HepG2 (cell line): Measurements from ENCODE around the gene WDR11. TPM values are rescaled to one million over a fixed set of nuclear protein-coding genes. Genes with fewer than 3 reads are reported as not detected.

Experiments used
- ATAC-seq: fragments of 200-7000 bp; cut with Tn5 transposase; 3 replicates; pipeline ENCODE4 v1.9.1; 2020; ENCODE audit warnings: mild to moderate bottlenecking, moderate library complexity
- BruUV-seq: library from RNA; stranded (reverse); fragments of 400-500 nt; replicated peaks from 2 replicates; lab custom pipeline; 2021; lab: Mats Ljungman, UMichigan
- CTCF ChIA-PET: fragments of 300-600 bp; formaldehyde crosslinking; extraction: SDS; loops from one replicate; lab custom pipeline; 2021; ENCODE audit warnings: low total read pairs, inconsistent platforms, low intra/inter-chr PET ratio; lab: Yijun Ruan, JAX
- POLR2A ChIA-PET: fragments of 350-600 bp; sonication (Branson Sonifier 250); formaldehyde crosslinking; loops from one replicate; lab custom pipeline; 2020; ENCODE audit warnings: antibody characterized with exemption, inconsistent platforms; lab: Yijun Ruan, JAX
- DNase-seq: peaks from one replicate; pipeline ENCODE4 v3.0.0-alpha.2; 2015; ENCODE audit warnings: low spot score
- FAIRE-seq: peaks from 3 replicates; lab custom pipeline; 2011; peaks lifted over from hg19 to GRCh38; lab: Jason Lieb, UNC
- H2AFZ ChIP-seq: one replicate; pipeline ENCODE4 v1.6.1; 2011; ENCODE audit warnings: low read length, inconsistent platforms
- H3K27ac ChIP-seq: fragments of 300-600 bp; 3 replicates; pipeline ENCODE4 v1.8.0; 2011; ENCODE audit warnings: mixed run types, mild to moderate bottlenecking, mixed read lengths, low read length, inconsistent platforms; ENCODE audit not compliant: insufficient read depth; ENCODE audit errors: extremely low read length
- H3K27me3 ChIP-seq, 2 experiments: fragments of 200-600 bp in 1 of 2; 2 replicates in 1 of 2; 3 replicates in 1 of 2; pipeline versions ENCODE4 v1.6.0 to v1.8.0; 2011; ENCODE audit warnings: low read length in 2 of 2, mild to moderate bottlenecking in 2 of 2, moderate library complexity in 2 of 2, inconsistent platforms in 1 of 2; ENCODE audit not compliant: insufficient read depth in 2 of 2, control insufficient read depth in 1 of 2
- H3K36me3 ChIP-seq, 2 experiments: fragments of 200-600 bp in 1 of 2; replicated peaks in 1 of 2; 2 replicates in 1 of 2; 3 replicates in 1 of 2; pipeline versions ENCODE4 v1.5.1 to v1.8.0; 2011; ENCODE audit warnings: low read length in 2 of 2, inconsistent platforms in 1 of 2; ENCODE audit not compliant: insufficient read depth in 2 of 2, control insufficient read depth in 1 of 2
- H3K4me1 ChIP-seq: 2 replicates; pipeline ENCODE4 v1.5.1; 2012; ENCODE audit warnings: low read length, inconsistent platforms; ENCODE audit not compliant: insufficient read depth
- H3K4me2 ChIP-seq: 2 replicates; pipeline ENCODE4 v1.6.0; 2011; ENCODE audit warnings: low read depth, low read length, inconsistent platforms
- H3K4me3 ChIP-seq, 3 experiments: fragments of 200-600 bp in 1 of 3; sonication (generic), shearing (Covaris generic) in 1 of 3; replicated peaks in 1 of 3; 2 replicates each; pipeline ENCODE4 v1.5.1; 2011 to 2016; ENCODE audit warnings: low read length in 3 of 3, inconsistent platforms in 2 of 3, low read depth in 2 of 3, mild to moderate bottlenecking in 2 of 3, control low read depth in 1 of 3, mixed read lengths in 1 of 3; ENCODE audit not compliant: insufficient read depth in 1 of 3
- H3K79me2 ChIP-seq: one replicate; pipeline ENCODE4 v1.6.1; 2011; ENCODE audit warnings: low read length, inconsistent platforms; ENCODE audit not compliant: insufficient read depth
- H3K9ac ChIP-seq: 2 replicates; pipeline ENCODE4 v1.6.0; 2011; ENCODE audit warnings: mild to moderate bottlenecking, low read depth, low read length, inconsistent platforms; ENCODE audit not compliant: insufficient read depth
- H3K9me3 ChIP-seq: 2 replicates; pipeline ENCODE4 v1.5.1; 2012; ENCODE audit warnings: mild to moderate bottlenecking, low read length
- H4K20me1 ChIP-seq: 2 replicates; pipeline ENCODE4 v1.6.0; 2011; ENCODE audit warnings: inconsistent platforms, mild to moderate bottlenecking, low read length, moderate library complexity; ENCODE audit not compliant: insufficient read depth
- FOXK1 ChIP-seq: sonication (generic); formaldehyde crosslinking; IDR thresholded peaks from 2 replicates; pipeline ENCODE4 v1.4.0; 2020; ENCODE audit warnings: low read depth, missing genetic modification reagents, borderline replicate concordance
- GATAD2A ChIP-seq: IDR thresholded peaks from 2 replicates; pipeline ENCODE4 v1.6.1; 2016
- HNRNPUL1 ChIP-seq: fragments of 200-400 bp; formaldehyde crosslinking; IDR thresholded peaks from 2 replicates; pipeline ENCODE4 v1.6.1; 2017; ENCODE audit warnings: low read depth, mild to moderate bottlenecking, low read length, moderate library complexity
- HOXD1 ChIP-seq: sonication (generic); formaldehyde crosslinking; IDR thresholded peaks from 2 replicates; pipeline ENCODE4 v1.5.0; 2020; ENCODE audit warnings: missing genetic modification reagents
- LCORL ChIP-seq, 2 experiments: fragments of 450-650 bp in 1 of 2; sonication (generic) in 1 of 2; formaldehyde crosslinking in 1 of 2; IDR thresholded peaks; 2 replicates each; pipeline versions ENCODE4 v1.5.0 to v1.6.1; 2017 to 2020; ENCODE audit warnings: antibody characterized with exemption in 1 of 2, missing genetic modification reagents in 1 of 2
- MED8 ChIP-seq: sonication (generic); formaldehyde crosslinking; IDR thresholded peaks from 2 replicates; pipeline ENCODE4 v1.8.1; 2023; ENCODE audit warnings: mild to moderate bottlenecking, missing genetic modification reagents; ENCODE audit not compliant: insufficient replicate concordance
- PRDM10 ChIP-seq: sonication (generic); formaldehyde crosslinking; IDR thresholded peaks from 2 replicates; pipeline ENCODE4 v1.4.0; 2020; ENCODE audit warnings: low read depth, missing genetic modification reagents
- REXO4 ChIP-seq: sonication (generic); formaldehyde crosslinking; IDR thresholded peaks from 2 replicates; pipeline ENCODE4 v1.8.0; 2022; ENCODE audit warnings: missing genetic modification reagents, mild to moderate bottlenecking, borderline replicate concordance
- ZFY ChIP-seq: sonication (generic); formaldehyde crosslinking; IDR thresholded peaks from 2 replicates; pipeline ENCODE4 v1.4.0; 2020; ENCODE audit warnings: missing genetic modification reagents
- WGBS: methylation state at CpG from one replicate; pipeline ENCODE4 v1.1.6; 2017; ENCODE audit warnings: low lambda C conversion rate; 5-methylcytosine and 5-hydroxymethylcytosine counted together
- in situ Hi-C: cut with HindIII; loops from 2 replicates; pipeline ENCODE4 v1.10.0; 2017; ENCODE audit warnings: low pct_unique_long_range_greater_than_20kb; ENCODE audit not compliant: extremely low pct_ligation_motif_present
- intact Hi-C: fragments of 100-400 bp; cut with micrococcal nuclease; formaldehyde crosslinking; loops from one replicate; pipeline ENCODE4 v1.10.0; 2022; ENCODE audit not compliant: unreplicated experiment
- polyA plus RNA-seq, 8 experiments: library from polyadenylated mRNA; depleted of rRNA in 3 of 8; stranded (reverse) in 7 of 8; unstranded in 1 of 8; fragments of >200 nt; fragmentation: Illumina TruSeq in 4 of 8; extraction: Trizol in 4 of 8; gene quantifications; 2 replicates each; pipeline versions ENCODE4 v1.2.1 to v1.2.3, GENCODE V29; 2011 to 2016; ENCODE audit warnings: low read depth in 4 of 8, missing spikeins in 1 of 8, mixed read lengths in 1 of 8; ENCODE audit not compliant: insufficient read depth in 1 of 8
- total RNA-seq, 5 experiments: library from RNA; depleted of rRNA; stranded (reverse); fragments of >200 nt; fragmentation: Illumina TruSeq; extraction: Trizol; gene quantifications; 2 replicates each; pipeline ENCODE4 v1.2.3, GENCODE V29; 2016; ENCODE audit warnings: low read depth in 1 of 5

WDR11 gene
- total and polyA plus RNA-seq, 2 of the 13 experiments (the other 11 are each of a cell fraction or from before 2014, with no cell fraction given) = 38.0 to 45.2 TPM

- H3K4me1 ChIP-seq = no peaks in the 10 kb centered on the region
- H3K4me3 ChIP-seq = no peak overlapping the region
- no peaks in the 10 kb centered on the region for H3K9me3 ChIP-seq
- FAIRE-seq = no peak
- no peak overlapping the region for H3K27ac ChIP-seq
- intact Hi-C loops (no loop called here), in situ Hi-C loops (no loop called here)
- no peak for DNase-seq
- no TSS peak for BruUV-seq
- CTCF ChIA-PET = no interaction called here
- H3K9ac ChIP-seq = no peak overlapping the region
- H3K79me2 ChIP-seq = no peaks in the 10 kb centered on the region
- H4K20me1 ChIP-seq = no peaks in the 10 kb centered on the region
- no peak overlapping the region for H2AFZ ChIP-seq
- H3K27me3 ChIP-seq = no peaks in the 10 kb centered on the region
- TF ChIP-seq ZFY (no peak), LCORL (IDR thresholded peaks at IDR 0.05) (no peak), LCORL (CRISPR knock-in tag; IDR thresholded peaks at IDR 0.05) (no peak), HNRNPUL1 (no peak), GATAD2A (CRISPR knock-in tag) (no peak), FOXK1 (CRISPR knock-in tag) (no peak), HOXD1 (CRISPR knock-in tag) (no peak)
- TF ChIP-seq, all 625 proteins: peak for 0
- no peak for ATAC-seq
- Histone ChIP-seq H3K4me2 (no peak overlapping the region), H3K36me3 (peaks cover 6 to 23% of the 10 kb centered on the region in 2 experiments; a peak in 4 of 5 replicates)
- POLR2A ChIA-PET = no interaction called here
- 100% methylated on average over 1 of the region's 1 CpG for WGBS
These were observed 31.9 kb downstream of the WDR11 start for GRCh38 chr10:120883071-120883470.

- ChIA-PET POLR2A (no interaction called here), CTCF (no interaction called here)
- FAIRE-seq = no peak
- H3K4me2 ChIP-seq = no peak overlapping the region
- 100% methylated on average over 3 of the region's 3 CpGs for WGBS
- TF ChIP-seq PRDM10 = no peak
- TF ChIP-seq REXO4 (CRISPR knock-in tag) = no peak
- no peak for TF ChIP-seq MED8
- H4K20me1 ChIP-seq = no peaks in the 10 kb centered on the region
- ATAC-seq = no peak
- H3K27ac ChIP-seq = no peak overlapping the region
- BruUV-seq = no TSS peak
- H3K79me2 ChIP-seq = no peaks in the 10 kb centered on the region
- H3K9ac ChIP-seq = no peak overlapping the region
- no peaks in the 10 kb centered on the region for H3K9me3 ChIP-seq
- no peaks in the 10 kb centered on the region for H3K4me1 ChIP-seq
- no peaks in the 10 kb centered on the region for H3K27me3 ChIP-seq
- intact Hi-C loops = no loop called here
- in situ Hi-C loops = no loop called here
- no peak overlapping the region for H3K4me3 ChIP-seq
- H3K36me3 ChIP-seq = peaks cover 9 to 45% of the 10 kb centered on the region in 2 experiments; a peak in 3 of 5 replicates
- H2AFZ ChIP-seq = no peak overlapping the region
- no peak for DNase-seq
These were observed 36.3 kb downstream of the WDR11 start for GRCh38 chr10:120887482-120887881.
